GM13976 (cell line): Measurements from ENCODE around the gene INTS11.

Experiments
- DNase-seq: peaks from one replicate; pipeline ENCODE4 v3.0.0; 2012; ENCODE audit warnings: low spot score
- CTCF ChIP-seq: IDR thresholded peaks from 2 replicates; pipeline ENCODE4 v1.5.1; 2012; ENCODE audit warnings: borderline replicate concordance, mild to moderate bottlenecking; ENCODE audit not compliant: insufficient read depth; ENCODE audit errors: extremely low read depth, missing control alignments, control extremely low read depth
- in situ Hi-C: fragments of 300-500 bp; cut with MboI; formaldehyde crosslinking; loops from one replicate; pipeline ENCODE4 v1.12.0; 2022; ENCODE audit warnings: low sequenced_read_pairs, mixed read lengths, inconsistent platforms; ENCODE audit not compliant: unreplicated experiment

The INTS11 gene

GRCh38 chr1:1336931-1337792, 12.7 kb upstream of the INTS11 start:
- DNase-seq = no peak
- in situ Hi-C loops = no loop called here
- TF ChIP-seq CTCF = no peak

DNA sequence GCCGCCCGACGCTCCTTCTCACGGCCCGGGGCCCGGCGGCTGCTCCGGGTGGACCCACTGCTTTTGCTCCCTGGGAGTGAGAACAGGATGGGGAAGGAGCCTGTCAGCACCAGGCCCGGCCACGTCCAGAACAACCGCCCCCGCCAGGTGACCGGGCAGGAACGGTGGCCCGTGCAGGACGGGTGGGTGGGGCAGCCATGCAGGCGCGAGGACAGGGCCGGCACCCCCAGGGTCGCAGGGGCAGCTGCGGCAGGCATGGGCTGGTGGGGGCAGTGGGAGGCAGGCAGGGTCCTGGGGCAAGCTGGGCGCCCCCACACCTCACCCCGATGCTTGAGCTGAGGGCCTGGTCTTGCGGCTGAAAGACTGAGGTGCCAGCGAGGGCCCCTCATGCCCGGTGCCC, 12.0 kb upstream of the INTS11 start:
- no peak for TF ChIP-seq CTCF
- no peak for DNase-seq
- in situ Hi-C loops = no loop called here

- TF ChIP-seq CTCF = no peak
- in situ Hi-C loops = no loop called here
These were observed 11.4 kb upstream of the INTS11 start for GRCh38 chr1:1335792-1336248.

DNA sequence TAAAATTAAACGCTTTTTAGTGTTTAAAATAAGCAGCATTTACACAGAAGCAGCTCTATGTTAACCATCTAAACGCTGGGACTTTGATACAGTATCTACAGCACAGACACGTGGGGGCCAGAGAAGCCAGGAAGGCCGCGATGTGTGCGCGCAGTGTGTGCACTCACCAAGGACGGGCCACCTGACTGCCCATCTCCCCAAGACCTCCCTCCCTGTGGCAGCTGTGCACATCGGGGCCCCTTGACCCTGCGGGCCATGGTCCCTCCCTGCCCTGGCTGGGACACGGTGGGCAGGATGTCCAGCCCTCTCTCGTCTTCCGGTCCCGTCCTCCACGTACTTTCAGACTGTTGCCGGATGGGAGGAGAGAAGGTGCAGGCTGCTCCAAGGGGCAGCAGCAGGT, 10.8 kb upstream of the INTS11 start:
- TF ChIP-seq CTCF = no peak
- no peak for DNase-seq
- in situ Hi-C loops = no loop called here

More at GRCh38 chr1:1335792-1336248, 11.4 kb upstream of the INTS11 start:
- DNase-seq = no peak

GRCh38 chr1:1334835-1335234, 10.4 kb upstream of the INTS11 start:
- TF ChIP-seq CTCF = no peak
- no peak for DNase-seq
- in situ Hi-C loops = no loop called here

DNA sequence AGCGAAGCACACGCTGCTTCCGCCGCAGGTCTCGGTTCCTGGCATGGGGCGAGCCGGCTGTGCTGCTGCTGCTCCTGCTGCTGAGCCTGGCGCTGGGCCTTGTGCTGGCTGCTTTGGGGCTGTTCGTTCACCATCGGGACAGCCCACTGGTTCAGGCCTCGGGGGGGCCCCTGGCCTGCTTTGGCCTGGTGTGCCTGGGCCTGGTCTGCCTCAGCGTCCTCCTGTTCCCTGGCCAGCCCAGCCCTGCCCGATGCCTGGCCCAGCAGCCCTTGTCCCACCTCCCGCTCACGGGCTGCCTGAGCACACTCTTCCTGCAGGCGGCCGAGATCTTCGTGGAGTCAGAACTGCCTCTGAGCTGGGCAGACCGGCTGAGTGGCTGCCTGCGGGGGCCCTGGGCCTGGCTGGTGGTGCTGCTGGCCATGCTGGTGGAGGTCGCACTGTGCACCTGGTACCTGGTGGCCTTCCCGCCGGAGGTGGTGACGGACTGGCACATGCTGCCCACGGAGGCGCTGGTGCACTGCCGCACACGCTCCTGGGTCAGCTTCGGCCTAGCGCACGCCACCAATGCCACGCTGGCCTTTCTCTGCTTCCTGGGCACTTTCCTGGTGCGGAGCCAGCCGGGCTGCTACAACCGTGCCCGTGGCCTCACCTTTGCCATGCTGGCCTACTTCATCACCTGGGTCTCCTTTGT, 9.2 kb upstream of the INTS11 start:
- in situ Hi-C loops = no loop called here
- no peak for DNase-seq
- TF ChIP-seq CTCF = no peak
